Activated CD4-positive, CD25-positive, alpha-beta regulatory T cell treated with anti-CD3 and anti-CD28 coated beads, Interleukin-2, amount 50 U/mL, for 16 hours (primary cell): ENCODE results near the gene SMIM27.
"Not testable (repeated sequence)": the region's sequence is repeated elsewhere in the genome, so short reads cannot be mapped to it uniquely, and the experiment has no call there.

Source experiments
- DNase-seq: peaks from one replicate; pipeline ENCODE4 v3.0.0-alpha.2; 2020; ENCODE audit warnings: low read depth, low spot score

Gene SMIM27

GRCh38 chr9:32596936-32597335 lies 44.8 kb downstream of the SMIM27 start:
- no peak for DNase-seq

DNA sequence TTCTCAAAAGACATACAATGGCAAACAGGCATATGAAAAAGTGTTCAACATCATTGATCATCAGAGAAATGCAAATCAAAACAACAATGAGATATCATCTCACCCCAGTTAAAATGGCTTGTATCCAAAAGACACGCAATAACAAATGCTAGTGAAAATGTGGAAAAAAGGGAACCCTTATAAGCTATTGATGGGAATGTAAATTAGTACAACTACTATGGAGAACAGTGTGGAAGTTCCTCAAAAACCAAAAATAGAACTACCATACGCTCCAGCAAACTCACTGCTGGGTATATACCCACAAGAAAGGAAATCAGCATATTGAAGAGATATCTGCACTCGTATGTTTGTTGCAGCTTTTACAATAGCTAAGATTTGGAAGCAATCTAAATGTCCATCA lies 46.9 kb downstream of the SMIM27 start:
- not testable (repeated sequence) for DNase-seq
